Endothelial cell (in vitro differentiated cells): ENCODE data around the gene VSIG10. TPM values are rescaled to one million over a fixed set of nuclear protein-coding genes. Genes with fewer than 3 reads are reported as not detected.
A peak's percentile ranks its signal among the peaks of the same experiment; 100 is the strongest.

ENCODE experiments used
- DNase-seq: peaks from one replicate; pipeline ENCODE4 v3.0.0; 2021; ENCODE audit warnings: low spot score
- H3K27ac Mint-ChIP-seq: one replicate; pipeline ENCODE4 v1.8.0; 2021; ENCODE audit warnings: mixed read lengths, inconsistent platforms; ENCODE audit not compliant: unreplicated experiment
- H3K27me3 Mint-ChIP-seq: one replicate; pipeline ENCODE4 v1.8.0; 2021; ENCODE audit warnings: mild to moderate bottlenecking, moderate library complexity, mixed read lengths, inconsistent platforms; ENCODE audit not compliant: unreplicated experiment
- H3K36me3 Mint-ChIP-seq: one replicate; pipeline ENCODE4 v1.8.0; 2021; ENCODE audit warnings: mild to moderate bottlenecking, low read depth, mixed read lengths, inconsistent platforms; ENCODE audit not compliant: unreplicated experiment
- H3K4me1 Mint-ChIP-seq: one replicate; pipeline ENCODE4 v1.8.0; 2021; ENCODE audit warnings: mild to moderate bottlenecking, mixed read lengths, inconsistent platforms; ENCODE audit not compliant: unreplicated experiment
- H3K4me3 Mint-ChIP-seq: one replicate; pipeline ENCODE4 v1.8.0; 2021; ENCODE audit warnings: mild to moderate bottlenecking, mixed read lengths, inconsistent platforms; ENCODE audit not compliant: unreplicated experiment
- H3K9me3 Mint-ChIP-seq: one replicate; pipeline ENCODE4 v1.8.0; 2021; ENCODE audit warnings: mixed read lengths, inconsistent platforms; ENCODE audit not compliant: unreplicated experiment
- CTCF ChIP-seq: fragments of 200-600 bp; sonication (generic); IDR thresholded peaks from one replicate; pipeline ENCODE4 v1.5.0; 2021; ENCODE audit warnings: antibody characterized with exemption; ENCODE audit not compliant: unreplicated experiment
- total RNA-seq: library from RNA; stranded (reverse); fragmentation: NEBNext Ultra II Directional; extraction: Animal tissue kit (Norgen Biotek cat#: 25700); gene quantifications from one replicate; pipeline ENCODE4 v1.2.1, GENCODE V29; 2021; ENCODE audit not compliant: unreplicated experiment

Gene VSIG10
- total RNA-seq, 1 donor from 2014 or later: 65.0 TPM

- no peak for TF ChIP-seq CTCF
Observed at GRCh38 chr12:118034429-118035189, 69.2 kb downstream of the VSIG10 start.

GRCh38 chr12:118033902-118034301 lies 69.9 kb downstream of the VSIG10 start:
- Mint-ChIP-seq H3K27ac (no peak overlapping the region), H3K4me3 (no peak overlapping the region), H3K4me1 (no peaks in the 10 kb centered on the region), H3K9me3 (no peaks in the 10 kb centered on the region), H3K27me3 (peaks cover 5% of the 10 kb centered on the region), H3K36me3 (peaks cover 33% of the 10 kb centered on the region)
- no peak for DNase-seq
- no peak for TF ChIP-seq CTCF

More at GRCh38 chr12:118034429-118035189, 69.2 kb downstream of the VSIG10 start:
- Mint-ChIP-seq H3K4me1 (no peaks in the 10 kb centered on the region), H3K4me3 (no peak overlapping the region), H3K36me3 (peaks cover 37% of the 10 kb centered on the region), H3K9me3 (no peaks in the 10 kb centered on the region), H3K27ac (no peak overlapping the region), H3K27me3 (peaks cover 5% of the 10 kb centered on the region)
- DNase-seq: peak; percentile 11

GRCh38 chr12:118033323-118033722 lies 70.5 kb downstream of the VSIG10 start:
- no peak for DNase-seq
- no peak for TF ChIP-seq CTCF
- H3K4me1 Mint-ChIP-seq: no peaks in the 10 kb centered on the region
- H3K4me3 Mint-ChIP-seq: no peak overlapping the region
- H3K36me3 Mint-ChIP-seq: peaks cover 33% of the 10 kb centered on the region
- peaks cover 5% of the 10 kb centered on the region for H3K27me3 Mint-ChIP-seq
- H3K27ac Mint-ChIP-seq: no peak overlapping the region
- no peaks in the 10 kb centered on the region for H3K9me3 Mint-ChIP-seq

GRCh38 chr12:118032188-118032587 lies 71.6 kb downstream of the VSIG10 start:
- H3K36me3 Mint-ChIP-seq: peaks cover 30% of the 10 kb centered on the region
- H3K27ac Mint-ChIP-seq: no peak overlapping the region
- H3K9me3 Mint-ChIP-seq: no peaks in the 10 kb centered on the region
- no peaks in the 10 kb centered on the region for H3K4me1 Mint-ChIP-seq
- no peak for TF ChIP-seq CTCF
- no peak for DNase-seq
- H3K4me3 Mint-ChIP-seq: peak overlapping the region; percentile 28
- H3K27me3 Mint-ChIP-seq: peaks cover 3% of the 10 kb centered on the region

- no peak for DNase-seq
- H3K36me3 Mint-ChIP-seq: peaks cover 16% of the 10 kb centered on the region
- H3K27me3 Mint-ChIP-seq: peaks cover 5% of the 10 kb centered on the region
- no peak for TF ChIP-seq CTCF
- H3K4me3 Mint-ChIP-seq: no peak overlapping the region
- H3K9me3 Mint-ChIP-seq: no peaks in the 10 kb centered on the region
- H3K27ac Mint-ChIP-seq: no peak overlapping the region
- no peaks in the 10 kb centered on the region for H3K4me1 Mint-ChIP-seq
Observed at GRCh38 chr12:118029166-118029565, 74.6 kb downstream of the VSIG10 start.
